ENCODE data around the gene ADGRG4. TPM values are rescaled to one million over a fixed set of nuclear protein-coding genes. Genes with fewer than 3 reads are reported as not detected.
"Not testable (repeated sequence)": the region's sequence is repeated elsewhere in the genome, so short reads cannot be mapped to it uniquely, and the experiment has no call there.

Gene ADGRG4
- total RNA-seq, 1 experiment from 2014 or later, result not detected

- DNase-seq (ENCODE audit: low spot score), result no peak
These were observed 79.4 kb downstream of the ADGRG4 start for GRCh38 chrX:136380010-136380769.

GRCh38 chrX:136386173-136386572, 85.4 kb downstream of the ADGRG4 start:
- no peak for DNase-seq (ENCODE audit: low spot score)

GRCh38 chrX:136386826-136387225, 86.1 kb downstream of the ADGRG4 start:
- no peak for DNase-seq (ENCODE audit: low spot score)

GRCh38 chrX:136387951-136388502, 87.3 kb downstream of the ADGRG4 start:
- DNase-seq (ENCODE audit: low spot score), result no peak

- DNase-seq (ENCODE audit: low spot score), result no peak
These were observed 90.2 kb downstream of the ADGRG4 start for GRCh38 chrX:136390921-136391320.

- DNase-seq (ENCODE audit: low spot score), result no peak
These were observed 94.5 kb downstream of the ADGRG4 start for GRCh38 chrX:136395271-136395670.

GRCh38 chrX:136397001-136397400, 96.2 kb downstream of the ADGRG4 start:
- DNase-seq (ENCODE audit: low spot score), result peak; percentile 21

GRCh38 chrX:136405126-136405525, 104.4 kb downstream of the ADGRG4 start:
- DNase-seq (ENCODE audit: low spot score), result no peak

GRCh38 chrX:136417806-136418205, 117.0 kb downstream of the ADGRG4 start:
- no peak for DNase-seq (ENCODE audit: low spot score)

- DNase-seq (ENCODE audit: low spot score), result no peak
These were observed 120.6 kb downstream of the ADGRG4 start for GRCh38 chrX:136421338-136421737.

- DNase-seq (ENCODE audit: low spot score), result no peak
These were observed 123.0 kb downstream of the ADGRG4 start for GRCh38 chrX:136423724-136424123.

- DNase-seq (ENCODE audit: low spot score), result no peak
These were observed 125.2 kb downstream of the ADGRG4 start for GRCh38 chrX:136425996-136426395.

GRCh38 chrX:136431625-136432024, 130.9 kb downstream of the ADGRG4 start:
- DNase-seq (ENCODE audit: low spot score), result no peak

- DNase-seq (ENCODE audit: low spot score), result no peak
These were observed 137.0 kb downstream of the ADGRG4 start for GRCh38 chrX:136437774-136438173.

GRCh38 chrX:136438192-136438591, 137.4 kb downstream of the ADGRG4 start:
- no peak for DNase-seq (ENCODE audit: low spot score)

- DNase-seq (ENCODE audit: low spot score), result not testable (repeated sequence)
These were observed 144.9 kb downstream of the ADGRG4 start for GRCh38 chrX:136445674-136446073.

GRCh38 chrX:136446208-136446607, 145.4 kb downstream of the ADGRG4 start:
- no peak for DNase-seq (ENCODE audit: low spot score)

GRCh38 chrX:136447308-136447707, 146.5 kb downstream of the ADGRG4 start:
- no peak for DNase-seq (ENCODE audit: low spot score)

- no peak for DNase-seq (ENCODE audit: low spot score)
These were observed 147.2 kb downstream of the ADGRG4 start for GRCh38 chrX:136447968-136448367.

GRCh38 chrX:136450050-136450830, 149.5 kb downstream of the ADGRG4 start:
- DNase-seq (ENCODE audit: low spot score), result peak; percentile 16

- no peak for DNase-seq (ENCODE audit: low spot score)
These were observed 151.9 kb downstream of the ADGRG4 start for GRCh38 chrX:136452614-136453013.

- DNase-seq (ENCODE audit: low spot score), result no peak
These were observed 152.4 kb downstream of the ADGRG4 start for GRCh38 chrX:136453114-136453513.

- DNase-seq (ENCODE audit: low spot score), result peak; percentile 41
These were observed 153.0 kb downstream of the ADGRG4 start for GRCh38 chrX:136453771-136454170.

Measured in H4 (cell line).